Mesenchymal stem cell (in vitro differentiated cells and primary cell): ENCODE results near the gene QTRT2.

ENCODE experiments used
- DNase-seq: peaks from one replicate; pipeline ENCODE4 v3.0.0-alpha.2; 2013
- H2AFZ ChIP-seq: one replicate; pipeline ENCODE4 v1.6.1; 2013; ENCODE audit warnings: low read depth, mild to moderate bottlenecking, control low read depth, inconsistent platforms, low read length, moderate library complexity
- H2AK5ac ChIP-seq: 2 replicates; pipeline ENCODE4 v1.6.1; 2013; ENCODE audit warnings: low read length, moderate library complexity, mild to moderate bottlenecking, inconsistent platforms; ENCODE audit not compliant: severe bottlenecking
- H2BK120ac ChIP-seq: one replicate; pipeline ENCODE4 v1.6.1; 2013; ENCODE audit warnings: low read depth, mild to moderate bottlenecking, inconsistent platforms, low read length, moderate library complexity
- H2BK12ac ChIP-seq, 2 experiments: one replicate each; pipeline ENCODE4 v1.6.1; 2013; ENCODE audit warnings: inconsistent platforms in 2 of 2, low read length in 2 of 2, mild to moderate bottlenecking in 2 of 2, moderate library complexity in 2 of 2, control low read depth in 1 of 2
- H2BK15ac ChIP-seq: one replicate; pipeline ENCODE4 v1.6.1; 2013; ENCODE audit warnings: mild to moderate bottlenecking, low read depth, inconsistent platforms; ENCODE audit not compliant: poor library complexity, severe bottlenecking
- H2BK5ac ChIP-seq: 2 replicates; pipeline ENCODE4 v1.6.1; 2013; ENCODE audit warnings: low read depth, mild to moderate bottlenecking, low read length, control low read depth, inconsistent platforms; ENCODE audit not compliant: poor library complexity, severe bottlenecking
- H3K14ac ChIP-seq, 2 experiments: one replicate each; pipeline ENCODE4 v1.6.1; 2013; ENCODE audit warnings: inconsistent platforms in 2 of 2, low read length in 2 of 2, control low read depth in 1 of 2, mild to moderate bottlenecking in 1 of 2, moderate library complexity in 1 of 2
- H3K18ac ChIP-seq, 2 experiments: one replicate each; pipeline ENCODE4 v1.6.1; 2013; ENCODE audit warnings: inconsistent platforms in 2 of 2, low read length in 2 of 2, control low read depth in 1 of 2, low read depth in 1 of 2, mild to moderate bottlenecking in 1 of 2
- H3K23ac ChIP-seq, 2 experiments: one replicate each; pipeline ENCODE4 v1.6.1; 2013; ENCODE audit warnings: inconsistent platforms in 2 of 2, low read length in 2 of 2, mild to moderate bottlenecking in 2 of 2, moderate library complexity in 2 of 2, control low read depth in 1 of 2
- H3K27ac ChIP-seq: 2 replicates; pipeline ENCODE4 v1.5.1; 2013; ENCODE audit warnings: mild to moderate bottlenecking, moderate library complexity, low read length, control low read depth, inconsistent platforms; ENCODE audit not compliant: poor library complexity, severe bottlenecking
- H3K27me3 ChIP-seq, 2 experiments: 2 replicates each; pipeline versions ENCODE4 v1.6.1 to v1.7.0; 2013; ENCODE audit warnings: low read length in 2 of 2, mild to moderate bottlenecking in 2 of 2, moderate library complexity in 2 of 2, control low read depth in 1 of 2, inconsistent platforms in 1 of 2; ENCODE audit not compliant: control insufficient read depth in 1 of 2, insufficient read depth in 1 of 2
- H3K36me3 ChIP-seq, 2 experiments: 2 replicates each; pipeline versions ENCODE4 v1.6.1 to v1.7.0; 2013; ENCODE audit warnings: low read length in 2 of 2, control low read depth in 1 of 2, inconsistent platforms in 1 of 2, low read depth in 1 of 2, mild to moderate bottlenecking in 1 of 2; ENCODE audit not compliant: insufficient read depth in 2 of 2, control insufficient read depth in 1 of 2
- H3K4ac ChIP-seq, 2 experiments: one replicate each; pipeline ENCODE4 v1.6.1; 2013; ENCODE audit warnings: inconsistent platforms in 2 of 2, low read length in 2 of 2, mild to moderate bottlenecking in 2 of 2, moderate library complexity in 2 of 2, control low read depth in 1 of 2, low read depth in 1 of 2
- H3K4me1 ChIP-seq: 2 replicates; pipeline ENCODE4 v1.6.1; 2013; ENCODE audit warnings: low read depth, low read length, control low read depth; ENCODE audit not compliant: control insufficient read depth, insufficient read depth
- H3K4me2 ChIP-seq: 2 replicates; pipeline ENCODE4 v1.6.1; 2013; ENCODE audit warnings: low read length, mild to moderate bottlenecking, inconsistent platforms; ENCODE audit not compliant: poor library complexity, severe bottlenecking
- H3K4me3 ChIP-seq, 2 experiments: 2 replicates each; pipeline versions ENCODE4 v1.5.1 to v1.7.0; 2013; ENCODE audit warnings: low read length in 2 of 2, mild to moderate bottlenecking in 2 of 2, control low read depth in 1 of 2, low read depth in 1 of 2; ENCODE audit not compliant: insufficient read depth in 1 of 2
- H3K79me1 ChIP-seq: replicated peaks from 2 replicates; pipeline ENCODE4 v1.6.1; 2013; ENCODE audit warnings: mild to moderate bottlenecking, control low read depth, low read length, inconsistent platforms; ENCODE audit not compliant: poor library complexity, severe bottlenecking
- H3K9ac ChIP-seq: 2 replicates; pipeline ENCODE4 v1.7.0; 2013; ENCODE audit warnings: mild to moderate bottlenecking, low read length, moderate library complexity
- H3K9me3 ChIP-seq: 2 replicates; pipeline ENCODE4 v1.7.0; 2013; ENCODE audit warnings: mild to moderate bottlenecking, low read length; ENCODE audit not compliant: control insufficient read depth
- H4K8ac ChIP-seq: one replicate; pipeline ENCODE4 v1.6.1; 2013; ENCODE audit warnings: inconsistent platforms, mild to moderate bottlenecking, low read length, moderate library complexity
- H4K91ac ChIP-seq: one replicate; pipeline ENCODE4 v1.6.1; 2013; ENCODE audit warnings: mild to moderate bottlenecking, low read length, inconsistent platforms
- WGBS: methylation state at CpG from one replicate; pipeline ENCODE4 v1.1.7; 2013; ENCODE audit warnings: mixed read lengths; 5-methylcytosine and 5-hydroxymethylcytosine counted together

The QTRT2 gene

DNA sequence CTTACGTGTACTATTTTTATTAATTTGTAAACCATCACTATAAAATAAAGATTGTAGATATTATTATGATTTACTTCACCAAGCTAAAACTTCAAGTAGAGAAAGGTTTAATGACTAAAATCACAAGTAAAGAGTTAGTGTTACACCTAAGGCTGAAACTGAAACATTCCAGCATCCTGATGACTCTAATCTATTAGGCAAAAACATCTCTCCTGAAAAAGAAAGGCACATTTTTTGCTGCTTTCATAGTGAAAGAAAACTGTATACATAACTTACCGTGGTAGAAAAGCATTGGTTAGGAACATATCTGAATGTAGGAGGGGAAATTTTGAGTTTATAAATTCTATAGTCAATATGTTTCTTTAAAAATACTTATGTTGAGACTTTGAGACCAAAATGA lies 35.6 kb upstream of the QTRT2 start:
- Histone ChIP-seq H3K4ac (no peak overlapping the region), H3K9me3 (no peaks in the 10 kb centered on the region), H2AK5ac (no peak overlapping the region), H4K8ac (no peak overlapping the region), H2BK5ac (no peak overlapping the region), H3K27me3 (no peaks in the 10 kb centered on the region), H2BK12ac (no peak overlapping the region), H3K36me3 (no peaks in the 10 kb centered on the region), H3K79me1 (no peaks in the 10 kb centered on the region), H2BK120ac (no peak overlapping the region), H3K18ac (no peak overlapping the region), H2AFZ (no peak overlapping the region), H3K27ac (no peak overlapping the region), H3K14ac (no peak overlapping the region), H3K9ac (no peak overlapping the region), H3K23ac (no peak overlapping the region), H4K91ac (no peak overlapping the region), H2BK15ac (no peak overlapping the region), H3K4me1 (no peaks in the 10 kb centered on the region), H3K4me3 (no peak overlapping the region), H3K4me2 (no peak overlapping the region)
- DNase-seq = no peak
- 86% methylated on average over 1 of the region's 2 CpGs for WGBS

DNA sequence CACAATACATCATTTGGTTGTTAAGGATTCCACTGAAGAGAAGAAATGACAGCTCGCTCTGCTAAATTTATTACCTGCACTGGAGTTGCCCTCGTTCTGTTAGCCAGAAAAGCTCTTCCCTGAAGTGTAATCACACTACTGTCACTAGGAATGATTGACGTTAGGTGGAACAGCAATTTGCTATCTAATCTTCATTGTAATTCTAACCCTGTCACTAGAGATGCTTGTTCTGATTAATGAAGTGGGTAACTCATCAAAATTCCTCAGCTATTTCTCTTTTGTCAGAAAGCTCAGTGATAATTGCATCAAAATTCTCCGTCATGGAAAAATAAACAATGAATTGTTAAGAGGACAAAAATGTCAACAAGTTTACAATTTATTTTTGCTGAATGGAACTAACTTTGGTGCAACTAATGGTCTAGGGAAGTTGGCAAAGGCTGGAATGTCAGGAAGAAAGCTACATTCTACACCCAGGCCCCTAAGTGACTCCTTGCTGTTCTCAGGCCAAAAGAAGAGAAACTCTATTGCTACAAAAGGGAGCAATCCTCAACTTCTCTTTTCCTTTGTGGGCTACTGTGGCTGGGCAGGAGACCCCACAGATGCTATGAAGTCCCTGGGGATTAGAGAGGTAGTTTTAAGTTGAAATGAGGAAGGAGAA lies 34.3 kb upstream of the QTRT2 start:
- no peak for DNase-seq
- no peak overlapping the region for H4K91ac ChIP-seq
- H2AFZ ChIP-seq = no peak overlapping the region
- whole genome bisulfite sequencing = 86% methylated on average over 1 of the region's 4 CpGs
- H3K9me3 ChIP-seq = no peaks in the 10 kb centered on the region
- no peak overlapping the region for H2BK120ac ChIP-seq
- no peaks in the 10 kb centered on the region for H3K27me3 ChIP-seq
- H3K36me3 ChIP-seq = no peaks in the 10 kb centered on the region
- H2BK5ac ChIP-seq = no peak overlapping the region
- H3K4ac ChIP-seq = no peak overlapping the region
- no peak overlapping the region for H3K18ac ChIP-seq
- H3K4me3 ChIP-seq = no peak overlapping the region
- no peak overlapping the region for H2BK15ac ChIP-seq
- no peak overlapping the region for H4K8ac ChIP-seq
- no peak overlapping the region for H3K14ac ChIP-seq
- H3K4me1 ChIP-seq = no peaks in the 10 kb centered on the region
- no peaks in the 10 kb centered on the region for H3K79me1 ChIP-seq
- H3K9ac ChIP-seq = no peak overlapping the region
- no peak overlapping the region for H3K4me2 ChIP-seq
- H3K27ac ChIP-seq = no peak overlapping the region
- no peak overlapping the region for H2BK12ac ChIP-seq
- no peak overlapping the region for H2AK5ac ChIP-seq
- no peak overlapping the region for H3K23ac ChIP-seq

DNA sequence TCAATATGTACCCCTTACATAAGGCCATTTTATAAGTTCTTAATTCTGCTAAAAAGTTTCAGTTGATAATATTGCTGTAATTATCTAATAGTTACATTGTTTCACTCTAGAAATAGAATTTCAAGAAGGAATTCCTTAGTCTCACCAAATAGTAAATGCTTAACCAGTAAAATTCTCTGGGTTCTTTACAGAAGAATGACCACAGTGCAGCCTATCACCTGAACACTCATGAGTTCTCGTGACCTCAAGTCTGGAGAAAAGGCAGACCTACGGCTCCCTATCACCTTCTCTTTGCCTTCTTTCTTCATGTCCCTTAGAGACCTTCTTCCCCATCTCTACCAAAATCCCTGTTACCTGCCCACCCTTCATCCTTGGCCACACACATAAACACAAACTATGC lies 31.1 kb upstream of the QTRT2 start:
- Histone ChIP-seq H3K27me3 (no peaks in the 10 kb centered on the region), H3K79me1 (no peaks in the 10 kb centered on the region), H3K14ac (no peak overlapping the region), H2BK120ac (no peak overlapping the region), H2BK5ac (no peak overlapping the region), H3K4ac (no peak overlapping the region), H3K27ac (no peak overlapping the region), H3K4me2 (no peak overlapping the region), H3K4me3 (no peak overlapping the region), H2AFZ (no peak overlapping the region), H4K8ac (no peak overlapping the region), H4K91ac (no peak overlapping the region), H2BK15ac (no peak overlapping the region), H3K4me1 (no peaks in the 10 kb centered on the region), H3K18ac (no peak overlapping the region), H2BK12ac (no peak overlapping the region), H2AK5ac (no peak overlapping the region), H3K9me3 (no peaks in the 10 kb centered on the region), H3K9ac (no peak overlapping the region), H3K23ac (no peak overlapping the region), H3K36me3 (peaks cover 0 to 3% of the 10 kb centered on the region in 2 experiments)
- no peak for DNase-seq
- 96% methylated on average over 2 of the region's 2 CpGs for WGBS

DNA sequence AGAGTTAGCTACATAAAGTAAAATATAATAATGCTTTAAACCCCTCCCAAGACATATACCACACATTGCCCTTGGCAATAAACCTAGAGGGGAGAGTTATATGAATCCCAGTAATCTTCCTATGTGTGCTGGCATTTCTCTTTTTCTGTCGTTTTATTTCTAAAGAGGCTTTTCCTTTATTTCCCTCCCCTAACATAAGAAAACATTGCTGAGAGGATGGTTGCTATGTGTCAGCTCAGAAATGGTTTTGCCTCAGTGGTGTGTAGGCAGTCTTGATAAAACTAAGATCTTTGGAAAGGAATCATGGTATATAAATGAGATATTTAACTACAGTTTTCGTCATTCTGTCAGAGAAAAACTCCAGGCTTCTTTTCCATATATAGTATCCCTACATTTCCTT lies 30.2 kb upstream of the QTRT2 start:
- Histone ChIP-seq H4K8ac (no peak overlapping the region), H2BK5ac (no peak overlapping the region), H3K23ac (no peak overlapping the region), H3K9ac (no peak overlapping the region), H3K36me3 (peaks cover 0 to 3% of the 10 kb centered on the region in 2 experiments), H2AFZ (no peak overlapping the region), H3K4me2 (no peak overlapping the region), H2BK12ac (no peak overlapping the region), H3K9me3 (no peaks in the 10 kb centered on the region), H2BK15ac (no peak overlapping the region), H3K27ac (no peak overlapping the region), H4K91ac (no peak overlapping the region), H3K14ac (no peak overlapping the region), H2AK5ac (no peak overlapping the region), H3K4ac (no peak overlapping the region), H3K4me1 (no peaks in the 10 kb centered on the region), H3K27me3 (no peaks in the 10 kb centered on the region), H3K4me3 (no peak overlapping the region), H3K18ac (no peak overlapping the region), H3K79me1 (no peaks in the 10 kb centered on the region), H2BK120ac (no peak overlapping the region)
- DNase-seq = no peak
- WGBS = no CpG with 5 or more reads among the region's 2 CpGs
